ENCODE measurements around the gene GPHA2. TPM values are rescaled to one million over a fixed set of nuclear protein-coding genes. Genes with fewer than 3 reads are reported as not detected.

Gene GPHA2
- not detected in 2 replicates for total RNA-seq

GRCh38 chr11:64935359-64936081 is at the start of gene GPHA2:
Gene GPHA2 (minus strand): TSS chr11:64935893. CDS start chr11:64935460, 433 bp downstream.

DNA sequence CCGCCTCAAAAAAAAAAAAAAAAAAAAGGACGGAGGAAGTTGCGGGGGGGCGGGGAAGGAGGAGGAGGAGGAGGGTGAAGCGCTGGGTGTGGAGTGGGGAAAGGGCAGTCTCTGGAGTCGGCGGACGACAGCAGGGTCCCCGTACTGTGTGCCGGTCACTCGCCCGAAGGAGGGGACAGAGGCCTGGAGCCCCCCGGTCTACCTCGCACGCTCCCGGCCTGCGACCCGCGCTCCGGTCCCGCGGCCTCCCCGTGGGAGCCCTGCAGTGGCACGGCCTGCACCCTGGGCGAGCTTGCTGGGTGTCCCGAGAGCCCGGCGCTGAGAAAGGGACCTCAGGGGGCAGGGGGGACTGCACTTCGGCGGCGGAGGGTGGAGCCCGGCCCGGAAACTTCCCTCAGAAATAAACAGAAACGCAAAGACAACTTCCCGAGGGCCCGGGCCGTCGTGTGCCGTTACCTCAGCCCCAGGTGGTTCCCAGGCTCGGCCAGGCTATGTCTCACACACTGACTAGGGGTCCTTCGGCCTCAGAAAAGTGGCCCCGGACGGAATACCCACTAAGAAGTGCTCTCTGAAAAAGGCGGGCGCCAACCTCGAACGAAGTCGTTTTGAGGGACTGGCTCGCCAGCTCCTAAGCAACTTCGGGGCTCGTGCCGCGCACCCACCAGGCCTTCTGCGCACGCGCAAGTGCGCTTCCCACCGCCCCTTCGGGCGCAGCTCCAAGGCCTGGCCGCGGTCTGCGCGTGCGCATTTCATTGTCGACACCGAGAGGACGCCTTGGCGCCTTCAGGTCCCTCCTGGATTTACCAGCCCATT is 35.9 kb upstream of the GPHA2 start, which contains the start of gene MAJIN:
Gene MAJIN, minus strand, starts transcription at position 688 of the 813 bp plus-strand sequence. CDS start 12,703 bp downstream, outside the sequence.

DNA sequence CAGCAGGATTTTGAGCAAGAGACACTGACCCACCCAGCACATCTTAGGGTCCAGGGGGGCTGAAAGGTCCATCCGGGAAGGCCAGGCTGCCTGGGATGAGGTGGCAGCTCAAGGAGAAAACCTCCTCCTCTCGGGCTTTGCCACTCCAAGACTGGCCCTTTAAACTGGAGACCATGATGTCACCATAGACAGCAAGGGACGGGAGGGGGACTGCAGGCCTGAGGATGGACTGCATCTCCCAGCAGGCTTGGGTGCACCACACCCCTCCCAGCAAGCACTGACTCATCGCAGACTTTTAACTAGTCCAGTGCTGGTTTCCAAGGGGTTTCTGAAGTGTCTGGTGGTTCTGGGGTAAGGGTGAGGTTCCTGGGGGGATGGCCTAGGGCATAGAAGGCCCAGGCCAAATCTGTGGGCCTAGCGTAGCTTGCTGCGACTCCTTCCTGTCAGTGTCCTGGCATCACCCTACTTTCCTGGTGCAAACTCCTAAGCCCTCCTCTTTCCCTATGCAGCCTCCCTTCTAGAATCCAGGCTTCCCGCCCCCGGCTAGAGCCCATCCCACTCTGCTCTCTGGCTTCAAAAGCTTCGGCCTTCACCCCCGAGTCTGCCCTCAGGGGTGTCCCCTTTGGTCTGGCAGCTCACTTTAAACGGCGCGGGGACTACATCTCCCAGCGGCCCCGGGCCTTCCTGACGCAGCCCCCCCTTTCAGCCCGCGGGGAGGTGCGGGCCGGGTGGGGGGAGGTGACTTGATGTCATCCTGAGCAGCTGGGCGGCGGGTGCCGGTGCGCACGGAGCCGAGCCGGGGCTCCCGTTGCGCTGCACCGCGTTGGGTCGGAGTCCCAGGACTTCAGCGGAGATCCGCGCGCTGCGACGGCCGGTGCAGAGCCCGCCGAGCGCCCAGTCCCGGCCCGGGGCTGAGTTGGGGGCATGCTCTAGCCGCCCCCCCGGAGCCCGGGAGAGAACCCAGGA is 11.5 kb downstream of the GPHA2 start, which contains the start of gene PPP2R5B:
Gene PPP2R5B, plus strand, starts transcription at position 746 of the 966 bp plus-strand sequence. CDS start 1,046 bp downstream, outside the sequence.

GRCh38 chr11:64916775-64917662 is 18.7 kb downstream of the GPHA2 start, which contains the start of gene ATG2A:
Gene ATG2A (minus strand): TSS chr11:64917209. CDS start chr11:64917135, 74 bp downstream.

Other genes starting within 250 kb of the GPHA2 start
- 0.55 and 1.5 TPM in 2 replicates for gene NRXN2, start 212.7 kb downstream of the GPHA2 start, total RNA-seq
- gene RASGRP2, start 191.8 kb downstream of the GPHA2 start, total RNA-seq, result 0.33 and 1.2 TPM in 2 replicates
- gene PYGM, start 175.9 kb downstream of the GPHA2 start, total RNA-seq, result 0.33 and 0.87 TPM in 2 replicates
- 86.7 and 110 TPM in 2 replicates for gene SF1, start 157.4 kb downstream of the GPHA2 start, total RNA-seq
- gene MAP4K2, start 132.7 kb downstream of the GPHA2 start, total RNA-seq, result 10.5 and 14.4 TPM in 2 replicates
- gene MEN1, start 125.3 kb downstream of the GPHA2 start, total RNA-seq, result 16.6 and 17.4 TPM in 2 replicates
- gene CDC42BPG, start 91.2 kb downstream of the GPHA2 start, total RNA-seq, result 0.11 and 0.12 TPM in 2 replicates
- gene EHD1, start 57.3 kb downstream of the GPHA2 start, total RNA-seq, result 61.5 and 111 TPM in 2 replicates
- 15.4 and 17.5 TPM in 2 replicates for gene ATG2A, start 18.7 kb downstream of the GPHA2 start, total RNA-seq
- gene PPP2R5B, start 11.2 kb downstream of the GPHA2 start, total RNA-seq, result 7.6 and 12.4 TPM in 2 replicates
- not detected in 2 replicates for gene MAJIN, start 36.2 kb upstream of the GPHA2 start, total RNA-seq
- 0.50 and 0.77 TPM in 2 replicates for gene BATF2, start 61.1 kb upstream of the GPHA2 start, total RNA-seq
- 74.7 and 104 TPM in 2 replicates for gene ARL2, start 78.3 kb upstream of the GPHA2 start, total RNA-seq
- gene SNX15, start 91.5 kb upstream of the GPHA2 start, total RNA-seq, result 7.4 and 10.4 TPM in 2 replicates
- gene SAC3D1, start 105.3 kb upstream of the GPHA2 start, total RNA-seq, result 8.4 and 20.3 TPM in 2 replicates
- 24.7 and 31.5 TPM in 2 replicates for gene NAALADL1, start 122.7 kb upstream of the GPHA2 start, total RNA-seq
- 7.1 and 18.6 TPM in 2 replicates for gene CDCA5, start 148.1 kb upstream of the GPHA2 start, total RNA-seq
- 34.0 and 36.2 TPM in 2 replicates for gene ZFPL1, start 148.3 kb upstream of the GPHA2 start, total RNA-seq
- 153 and 194 TPM in 2 replicates for gene VPS51, start 160.3 kb upstream of the GPHA2 start, total RNA-seq
- 13.1 and 49.4 TPM in 2 replicates for gene TM7SF2, start 176.0 kb upstream of the GPHA2 start, total RNA-seq
- gene ZNHIT2, start 181.8 kb upstream of the GPHA2 start, total RNA-seq, result 11.4 and 12.0 TPM in 2 replicates
- 229 and 277 TPM in 2 replicates for gene FAU, start 186.2 kb upstream of the GPHA2 start, total RNA-seq
- gene MRPL49, start 186.4 kb upstream of the GPHA2 start, total RNA-seq, result 43.4 and 52.5 TPM in 2 replicates
- gene SYVN1, start 198.6 kb upstream of the GPHA2 start, total RNA-seq, result 19.4 and 47.6 TPM in 2 replicates
- gene SPDYC, start 234.3 kb upstream of the GPHA2 start, total RNA-seq, result not detected in 2 replicates
- gene CAPN1, start 246.0 kb upstream of the GPHA2 start, total RNA-seq, result 88.1 and 117 TPM in 2 replicates